ENCODE results near the gene FLVCR2. TPM values are rescaled to one million over a fixed set of nuclear protein-coding genes. Genes with fewer than 3 reads are reported as not detected.
"Not testable (repeated sequence)": the region's sequence is repeated elsewhere in the genome, so short reads cannot be mapped to it uniquely, and the experiment has no call there.

Gene FLVCR2
- polyA plus RNA-seq, 3 donors: 13.2 to 36.6 (median 16.3) TPM

DNA sequence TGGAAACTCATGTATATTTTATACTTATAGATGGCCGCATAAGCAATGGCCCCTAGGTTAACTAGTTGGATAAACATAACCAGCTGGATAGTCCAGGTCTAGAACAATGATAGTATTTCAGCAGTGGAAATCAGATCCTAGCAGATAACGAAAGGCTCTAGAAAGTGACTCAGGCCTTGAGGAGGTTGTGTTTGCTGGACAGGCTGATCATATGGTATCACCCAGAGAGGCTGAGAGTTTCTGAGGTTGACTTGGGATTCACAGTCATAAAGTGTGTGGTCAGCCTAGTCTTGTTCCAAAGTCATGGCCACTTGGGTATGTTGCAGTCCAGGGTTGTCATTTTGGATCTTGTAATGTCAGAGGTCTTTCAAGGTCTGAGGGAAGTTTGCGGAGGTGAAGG lies 16.8 kb downstream of the FLVCR2 start:
- intact Hi-C loops (cut with micrococcal nuclease): no loop called here
- TF ChIP-seq, protein P1, sequence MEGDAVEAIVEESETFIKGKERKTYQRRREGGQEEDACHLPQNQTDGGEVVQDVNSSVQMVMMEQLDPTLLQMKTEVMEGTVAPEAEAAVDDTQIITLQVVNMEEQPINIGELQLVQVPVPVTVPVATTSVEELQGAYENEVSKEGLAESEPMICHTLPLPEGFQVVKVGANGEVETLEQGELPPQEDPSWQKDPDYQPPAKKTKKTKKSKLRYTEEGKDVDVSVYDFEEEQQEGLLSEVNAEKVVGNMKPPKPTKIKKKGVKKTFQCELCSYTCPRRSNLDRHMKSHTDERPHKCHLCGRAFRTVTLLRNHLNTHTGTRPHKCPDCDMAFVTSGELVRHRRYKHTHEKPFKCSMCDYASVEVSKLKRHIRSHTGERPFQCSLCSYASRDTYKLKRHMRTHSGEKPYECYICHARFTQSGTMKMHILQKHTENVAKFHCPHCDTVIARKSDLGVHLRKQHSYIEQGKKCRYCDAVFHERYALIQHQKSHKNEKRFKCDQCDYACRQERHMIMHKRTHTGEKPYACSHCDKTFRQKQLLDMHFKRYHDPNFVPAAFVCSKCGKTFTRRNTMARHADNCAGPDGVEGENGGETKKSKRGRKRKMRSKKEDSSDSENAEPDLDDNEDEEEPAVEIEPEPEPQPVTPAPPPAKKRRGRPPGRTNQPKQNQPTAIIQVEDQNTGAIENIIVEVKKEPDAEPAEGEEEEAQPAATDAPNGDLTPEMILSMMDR (IDR thresholded peaks at IDR 0.05): no peak
- H3K27me3 Mint-ChIP-seq (ENCODE audit: low read depth in 3 of 3): peaks cover 0 to 5% (median 0%) of the 10 kb centered on the region in 3 donors
- peaks cover 3 to 7% (median 5%) of the 10 kb centered on the region in 7 donors for H3K9me3 Mint-ChIP-seq
- H3K27ac ChIP-seq (ENCODE audit: low read depth in 1 of 2, low read length in 2 of 2): no peak overlapping the region
- no peak overlapping the region for H3K4me3 ChIP-seq (replicated peaks in 1 of 3; ENCODE audit: low read depth in 2 of 3, low read length in 3 of 3)
- H4K20me1 ChIP-seq (ENCODE audit: insufficient read depth, low read length): peaks cover 32% of the 10 kb centered on the region
- H3K36me3 Mint-ChIP-seq: peaks cover 30 to 39% of the 10 kb centered on the region in 2 donors
- peaks cover 22 to 30% of the 10 kb centered on the region in 2 donors for H3K4me1 ChIP-seq (ENCODE audit: control insufficient read depth in 1 of 2, insufficient read depth in 2 of 2, low read length in 2 of 2)
- DNase-seq: no peak
- peaks cover 0 to 13% of the 10 kb centered on the region in 2 donors for H3K36me3 ChIP-seq (replicated peaks in 1 of 2; ENCODE audit: control insufficient read depth in 1 of 2, insufficient read depth in 2 of 2, low read length in 2 of 2)
- no peak overlapping the region for H3K4me3 Mint-ChIP-seq
- no peak overlapping the region for H3K27ac Mint-ChIP-seq
- H3K27me3 ChIP-seq (ENCODE audit: control insufficient read depth in 2 of 2, insufficient read depth in 2 of 2, low read length in 2 of 2): no peaks in the 10 kb centered on the region
- peaks cover 15% of the 10 kb centered on the region for H3K79me2 ChIP-seq (ENCODE audit: insufficient read depth, low read length)
- H2AFZ ChIP-seq (ENCODE audit: insufficient read depth, low read depth, low read length, poor library complexity, severe bottlenecking): no peak overlapping the region
- no peak overlapping the region for H3K9ac ChIP-seq (ENCODE audit: insufficient read depth, low read length, poor library complexity, severe bottlenecking)
- peaks cover 0 to 4% of the 10 kb centered on the region in 2 donors for H3K9me3 ChIP-seq (replicated peaks in 1 of 2; ENCODE audit: control insufficient read depth in 1 of 2, insufficient read depth in 1 of 2, low read length in 2 of 2)
- 95% methylated on average over 2 of the region's 3 CpGs for whole genome bisulfite sequencing (ENCODE audit: insufficient coverage)
- H3K4me1 Mint-ChIP-seq: peaks cover 50% of the 10 kb centered on the region
- H3K4me2 ChIP-seq (replicated peaks; ENCODE audit: extremely low read depth, low read length, poor library complexity, severe bottlenecking): no peak overlapping the region

DNA sequence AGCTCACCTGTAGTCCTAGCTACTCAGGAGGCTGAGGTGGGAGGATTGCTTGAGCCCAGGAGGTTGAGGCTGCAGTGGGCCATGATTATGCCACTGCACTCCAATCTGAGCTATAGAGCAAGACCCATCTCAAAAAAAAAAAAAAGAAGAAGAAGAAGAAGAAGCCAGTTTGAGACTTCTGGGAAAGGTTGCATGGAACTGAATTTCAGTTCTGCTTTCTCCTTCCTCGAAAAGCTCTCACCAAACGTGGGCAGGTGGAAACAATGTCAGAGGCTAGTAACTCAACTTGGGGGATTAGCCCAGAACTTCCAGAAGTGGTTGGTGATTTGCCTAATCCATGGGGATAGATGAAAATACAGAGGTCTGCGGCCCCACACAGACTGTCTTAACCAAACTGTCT lies 18.7 kb downstream of the FLVCR2 start:
- Histone ChIP-seq H2AFZ (ENCODE audit: insufficient read depth, low read depth, low read length, poor library complexity, severe bottlenecking) (no peak overlapping the region), H3K4me2 (replicated peaks; ENCODE audit: extremely low read depth, low read length, poor library complexity, severe bottlenecking) (peak overlapping the region; percentile 26), H3K4me1 (ENCODE audit: control insufficient read depth in 1 of 2, insufficient read depth in 2 of 2, low read length in 2 of 2) (peaks cover 25 to 37% of the 10 kb centered on the region in 2 donors), H4K20me1 (ENCODE audit: insufficient read depth, low read length) (peaks cover 13% of the 10 kb centered on the region), H3K9ac (ENCODE audit: insufficient read depth, low read length, poor library complexity, severe bottlenecking) (no peak overlapping the region), H3K9me3 (replicated peaks in 1 of 2; ENCODE audit: control insufficient read depth in 1 of 2, insufficient read depth in 1 of 2, low read length in 2 of 2) (no peaks in the 10 kb centered on the region), H3K79me2 (ENCODE audit: insufficient read depth, low read length) (peaks cover 17% of the 10 kb centered on the region), H3K27ac (ENCODE audit: low read depth in 1 of 2, low read length in 2 of 2) (peak overlapping the region; percentile 30 to 37), H3K36me3 (replicated peaks in 1 of 2; ENCODE audit: control insufficient read depth in 1 of 2, insufficient read depth in 2 of 2, low read length in 2 of 2) (peaks cover 0 to 3% of the 10 kb centered on the region in 2 donors), H3K27me3 (ENCODE audit: control insufficient read depth in 2 of 2, insufficient read depth in 2 of 2, low read length in 2 of 2) (no peaks in the 10 kb centered on the region), H3K4me3 (replicated peaks in 1 of 3; ENCODE audit: low read depth in 2 of 3, low read length in 3 of 3) (no peak overlapping the region)
- Mint-ChIP-seq H3K27me3 (ENCODE audit: low read depth in 3 of 3) (peaks cover 0 to 5% (median 0%) of the 10 kb centered on the region in 3 donors), H3K27ac (peak overlapping the region; percentile 43 to 92 (median 84)), H3K9me3 (peaks cover 0 to 1% (median 0%) of the 10 kb centered on the region in 7 donors), H3K4me1 (peaks cover 54% of the 10 kb centered on the region), H3K36me3 (peaks cover 18 to 21% of the 10 kb centered on the region in 2 donors), H3K4me3 (peak overlapping the region in 1 of 2 donors; percentile 31)
- intact Hi-C loops (cut with micrococcal nuclease): no loop called here
- TF ChIP-seq, protein P1 (IDR thresholded peaks at IDR 0.05): no peak
- WGBS (ENCODE audit: insufficient coverage): 57% methylated on average over 1 of the region's 3 CpGs
- peak; percentile 40 to 79 (median 60) for DNase-seq

DNA sequence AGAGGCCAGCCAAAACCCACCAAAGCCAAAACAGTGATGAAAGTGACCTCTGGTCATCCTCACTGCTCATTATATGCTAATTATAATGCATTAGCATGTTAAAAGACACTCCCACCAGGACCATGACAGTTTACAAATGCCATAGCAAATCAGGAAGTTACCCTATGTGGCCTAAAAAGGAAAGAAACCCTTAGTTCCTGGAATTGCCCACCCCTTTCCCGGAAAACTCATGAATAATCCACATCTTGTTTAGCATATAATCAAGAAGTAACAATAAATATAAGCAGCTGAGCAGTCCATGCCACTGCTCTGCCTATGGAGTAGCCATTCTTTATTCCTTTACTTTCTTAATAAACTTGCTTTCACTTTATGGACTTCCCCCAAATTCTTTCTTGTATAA lies 21.7 kb downstream of the FLVCR2 start:
- H3K36me3 ChIP-seq (replicated peaks in 1 of 2; ENCODE audit: control insufficient read depth in 1 of 2, insufficient read depth in 2 of 2, low read length in 2 of 2); H3K4me3 ChIP-seq (replicated peaks in 1 of 3; ENCODE audit: low read depth in 2 of 3, low read length in 3 of 3); H2AFZ ChIP-seq (ENCODE audit: insufficient read depth, low read depth, low read length, poor library complexity, severe bottlenecking); H3K9me3 ChIP-seq (replicated peaks in 1 of 2; ENCODE audit: control insufficient read depth in 1 of 2, insufficient read depth in 1 of 2, low read length in 2 of 2); H3K9ac ChIP-seq (ENCODE audit: insufficient read depth, low read length, poor library complexity, severe bottlenecking); H3K9me3 Mint-ChIP-seq; H3K27me3 ChIP-seq (ENCODE audit: control insufficient read depth in 2 of 2, insufficient read depth in 2 of 2, low read length in 2 of 2); intact Hi-C loops (cut with micrococcal nuclease); H3K4me2 ChIP-seq (replicated peaks; ENCODE audit: extremely low read depth, low read length, poor library complexity, severe bottlenecking); H3K27me3 Mint-ChIP-seq (ENCODE audit: low read depth in 3 of 3); H4K20me1 ChIP-seq (ENCODE audit: insufficient read depth, low read length); H3K4me3 Mint-ChIP-seq: not testable (repeated sequence)
- H3K27ac ChIP-seq (ENCODE audit: low read depth in 1 of 2, low read length in 2 of 2): peak overlapping the region in 1 of 2 donors; percentile 3
- peaks cover 12 to 14% of the 10 kb centered on the region in 2 donors for H3K36me3 Mint-ChIP-seq
- H3K4me1 Mint-ChIP-seq: peaks cover 63% of the 10 kb centered on the region
- peaks cover 18% of the 10 kb centered on the region for H3K79me2 ChIP-seq (ENCODE audit: insufficient read depth, low read length)
- no CpG with 5 or more reads among the region's 1 CpG for WGBS (ENCODE audit: insufficient coverage)
- H3K4me1 ChIP-seq (ENCODE audit: control insufficient read depth in 1 of 2, insufficient read depth in 2 of 2, low read length in 2 of 2): peaks cover 48 to 64% of the 10 kb centered on the region in 2 donors
- peak in 2 of 3 donors; percentile 25 to 38 for DNase-seq
- peak overlapping the region in 1 of 7 donors; percentile 70 for H3K27ac Mint-ChIP-seq

Measured in CD14-positive monocyte (primary cell).